H1 (cell line): ENCODE data around the gene NARS2. TPM values are rescaled to one million over a fixed set of nuclear protein-coding genes. Genes with fewer than 3 reads are reported as not detected.

Source experiments
- CTCF ChIA-PET: fragments of 300-600 bp; sonication (Branson Sonifier 250); formaldehyde crosslinking; loops from one replicate; lab custom pipeline; 2021; ENCODE audit not compliant: partially characterized antibody; lab: Charles Lee
- POLR2A ChIA-PET: fragments of 300-600 bp; sonication (Branson Sonifier 250); formaldehyde crosslinking; loops from one replicate; lab custom pipeline; 2021; ENCODE audit warnings: inconsistent platforms; ENCODE audit not compliant: partially characterized antibody; lab: Charles Lee
- DNase-seq, 2 experiments: peaks; one replicate each; pipeline versions ENCODE4 v3.0.0 to v3.0.0-alpha.2; 2010 to 2022; ENCODE audit warnings: low spot score in 2 of 2, low read depth in 1 of 2, mixed read lengths in 1 of 2
- FAIRE-seq: peaks from 2 replicates; lab custom pipeline; 2011; peaks lifted over from hg19 to GRCh38; lab: Jason Lieb, UNC
- H2AFZ ChIP-seq: 2 replicates; pipeline ENCODE4 v1.8.1; 2012; ENCODE audit warnings: low read length, inconsistent platforms
- H2AK5ac ChIP-seq: 2 replicates; pipeline ENCODE4 v1.6.1; 2013; ENCODE audit warnings: low read depth, low read length
- H2BK120ac ChIP-seq: replicated peaks from 2 replicates; pipeline ENCODE3; 2013; ENCODE audit warnings: low read depth, low read length, inconsistent platforms
- H2BK12ac ChIP-seq: 2 replicates; pipeline ENCODE4 v1.6.1; 2013; ENCODE audit warnings: low read depth, low read length
- H2BK15ac ChIP-seq: 2 replicates; pipeline ENCODE4 v1.6.1; 2013; ENCODE audit warnings: low read length
- H2BK20ac ChIP-seq: 2 replicates; pipeline ENCODE4 v1.6.1; 2013; ENCODE audit warnings: low read length
- H2BK5ac ChIP-seq: 2 replicates; pipeline ENCODE4 v1.6.1; 2013; ENCODE audit warnings: low read depth, low read length
- H3K14ac ChIP-seq: 2 replicates; pipeline ENCODE4 v1.6.1; 2013; ENCODE audit warnings: inconsistent platforms; ENCODE audit not compliant: insufficient read length
- H3K18ac ChIP-seq: 2 replicates; pipeline ENCODE4 v1.6.1; 2013; ENCODE audit warnings: low read length; ENCODE audit errors: extremely low read depth
- H3K23ac ChIP-seq: 2 replicates; pipeline ENCODE4 v1.6.1; 2013; ENCODE audit warnings: inconsistent platforms; ENCODE audit not compliant: insufficient read length
- H3K23me2 ChIP-seq: 2 replicates; pipeline ENCODE4 v1.6.1; 2013; ENCODE audit warnings: low read depth, low read length
- H3K27ac ChIP-seq: 2 replicates; pipeline ENCODE4 v1.6.1; 2011; ENCODE audit warnings: low read depth, low read length, inconsistent platforms
- H3K27me3 ChIP-seq, 4 experiments: replicated peaks in 1 of 4; 1 replicate in 1 of 4; 2 replicates in 3 of 4; pipeline versions ENCODE4 v1.6.1 to v1.8.1; 2011 to 2013; ENCODE audit warnings: low read length in 3 of 4, mild to moderate bottlenecking in 3 of 4, inconsistent platforms in 2 of 4, mixed read lengths in 2 of 4, moderate library complexity in 1 of 4; ENCODE audit not compliant: control insufficient read depth in 3 of 4, insufficient read depth in 3 of 4; ENCODE audit errors: extremely low read depth in 1 of 4
- H3K36me3 ChIP-seq, 4 experiments: 2 replicates each; pipeline versions ENCODE4 v1.6.1 to v1.8.1; 2011 to 2013; ENCODE audit warnings: mild to moderate bottlenecking in 4 of 4, low read length in 3 of 4, moderate library complexity in 2 of 4, control low read depth in 1 of 4, inconsistent platforms in 1 of 4; ENCODE audit not compliant: insufficient read depth in 4 of 4, control insufficient read depth in 2 of 4
- H3K4ac ChIP-seq: replicated peaks from 2 replicates; pipeline ENCODE3; 2013; ENCODE audit warnings: low read length, low read depth, mixed read lengths, inconsistent platforms; ENCODE audit not compliant: insufficient read length
- H3K4me1 ChIP-seq, 4 experiments: replicated peaks in 1 of 4; 1 replicate in 1 of 4; 2 replicates in 3 of 4; pipeline versions ENCODE4 v1.6.1 to v1.8.1; 2011 to 2013; ENCODE audit warnings: low read length in 3 of 4, inconsistent platforms in 2 of 4, mixed read lengths in 1 of 4; ENCODE audit not compliant: insufficient read depth in 4 of 4, control insufficient read depth in 3 of 4
- H3K4me2 ChIP-seq, 2 experiments: 2 replicates each; pipeline versions ENCODE4 v1.6.1 to v1.8.1; 2011 to 2013; ENCODE audit warnings: low read depth in 2 of 2, low read length in 2 of 2, control low read depth in 1 of 2, inconsistent platforms in 1 of 2, mild to moderate bottlenecking in 1 of 2; ENCODE audit not compliant: insufficient read depth in 1 of 2
- H3K4me3 ChIP-seq, 4 experiments: fragments of 200-600, 300-600 bp in 1 of 4; sonication (generic), shearing (Covaris generic), sonication (Bioruptor Twin) in 1 of 4; 2 replicates each; pipeline versions ENCODE4 v1.5.1 to v1.8.1; 2011 to 2016; ENCODE audit warnings: low read length in 4 of 4, low read depth in 3 of 4, control low read depth in 2 of 4, inconsistent platforms in 2 of 4, mild to moderate bottlenecking in 2 of 4, mixed read lengths in 1 of 4, moderate library complexity in 1 of 4; ENCODE audit not compliant: insufficient read depth in 2 of 4; ENCODE audit errors: extremely low read depth in 1 of 4
- H3K56ac ChIP-seq: replicated peaks from 2 replicates; pipeline ENCODE3; 2013; ENCODE audit warnings: low read depth, mild to moderate bottlenecking, mixed read lengths, low read length, inconsistent platforms; ENCODE audit not compliant: insufficient read length
- H3K79me1 ChIP-seq: 2 replicates; pipeline ENCODE4 v1.6.1; 2013; ENCODE audit warnings: low read depth, low read length, control low read depth
- H3K79me2 ChIP-seq, 2 experiments: 2 replicates each; pipeline versions ENCODE4 v1.6.1 to v1.8.1; 2012 to 2013; ENCODE audit warnings: low read length in 2 of 2, mild to moderate bottlenecking in 2 of 2, inconsistent platforms in 1 of 2; ENCODE audit not compliant: insufficient read depth in 2 of 2, control insufficient read depth in 1 of 2
- H3K9ac ChIP-seq, 4 experiments: replicated peaks in 1 of 4; 1 replicate in 1 of 4; 2 replicates in 3 of 4; pipeline versions ENCODE4 v1.6.1 to v1.8.1; 2011 to 2013; ENCODE audit warnings: low read depth in 3 of 4, low read length in 3 of 4, control low read depth in 2 of 4, mild to moderate bottlenecking in 2 of 4, moderate library complexity in 2 of 4, inconsistent platforms in 1 of 4; ENCODE audit errors: extremely low read depth in 1 of 4
- H3K9me3 ChIP-seq, 2 experiments: 2 replicates each; pipeline versions ENCODE4 v1.6.1 to v1.8.1; 2012 to 2013; ENCODE audit warnings: mild to moderate bottlenecking in 2 of 2, moderate library complexity in 2 of 2, control low read depth in 1 of 2, inconsistent platforms in 1 of 2, low read depth in 1 of 2, low read length in 1 of 2, mixed read lengths in 1 of 2; ENCODE audit not compliant: insufficient read depth in 2 of 2
- H4K20me1 ChIP-seq, 2 experiments: replicated peaks in 1 of 2; 2 replicates each; pipeline versions ENCODE3 to v1.8.1; 2011 to 2013; ENCODE audit warnings: inconsistent platforms in 2 of 2, low read length in 2 of 2, mild to moderate bottlenecking in 1 of 2; ENCODE audit not compliant: insufficient read depth in 2 of 2, control insufficient read depth in 1 of 2
- H4K5ac ChIP-seq: 2 replicates; pipeline ENCODE4 v1.6.1; 2013; ENCODE audit warnings: low read length, low read depth, mixed read lengths, inconsistent platforms; ENCODE audit not compliant: insufficient read length
- H4K8ac ChIP-seq: 2 replicates; pipeline ENCODE4 v1.8.0; 2013; ENCODE audit warnings: mild to moderate bottlenecking, moderate library complexity, low read length, inconsistent platforms; ENCODE audit not compliant: insufficient read depth; ENCODE audit errors: extremely low read depth
- H4K91ac ChIP-seq: replicated peaks from 2 replicates; pipeline ENCODE3; 2013; ENCODE audit warnings: low read length, mixed read lengths, inconsistent platforms; ENCODE audit not compliant: insufficient read length
- ASH2L ChIP-seq: fragments of 200-600, 300-600 bp; sonication (generic); IDR thresholded peaks from one replicate; pipeline ENCODE4 v1.7.1; 2017; ENCODE audit warnings: low read length
- CEBPB ChIP-seq: IDR thresholded peaks from 2 replicates; pipeline ENCODE4 v1.6.1; 2012; ENCODE audit warnings: low read depth, low read length
- CHD1 ChIP-seq: IDR thresholded peaks from 2 replicates; pipeline ENCODE4 v1.6.1; 2012; ENCODE audit warnings: low read depth, low read length, improper control_type of control experiment
- CHD2 ChIP-seq: IDR thresholded peaks from 2 replicates; pipeline ENCODE4 v1.6.1; 2012; ENCODE audit warnings: low read length, improper control_type of control experiment
- CTCF ChIP-seq, 3 experiments: IDR thresholded peaks; 1 replicate in 2 of 3; 2 replicates in 1 of 3; pipeline versions ENCODE4 v1.5.1 to v1.6.1; 2011; ENCODE audit warnings: low read length in 3 of 3, mild to moderate bottlenecking in 3 of 3, inconsistent platforms in 2 of 3, low read depth in 1 of 3, moderate library complexity in 1 of 3; ENCODE audit not compliant: insufficient read depth in 1 of 3; ENCODE audit errors: control extremely low read depth in 1 of 3
- HDAC2 ChIP-seq, 2 experiments: fragments of 300-600 bp in 1 of 2; sonication (generic) in 1 of 2; IDR thresholded peaks; 2 replicates each; pipeline ENCODE4 v1.6.1; 2011 to 2012; ENCODE audit warnings: low read depth in 2 of 2, low read length in 2 of 2, mild to moderate bottlenecking in 2 of 2, moderate library complexity in 2 of 2, borderline replicate concordance in 1 of 2, inconsistent platforms in 1 of 2
- POLR2AphosphoS5 ChIP-seq: IDR thresholded peaks from 2 replicates; pipeline ENCODE4 v1.6.1; 2011; ENCODE audit warnings: low read depth, low read length
- POU5F1 ChIP-seq: IDR thresholded peaks from 2 replicates; pipeline ENCODE4 v1.6.1; 2011; ENCODE audit warnings: low read depth, mild to moderate bottlenecking, low read length, moderate library complexity
- RAD21 ChIP-seq, 2 experiments: IDR thresholded peaks in 1 of 2; conservative IDR thresholded peaks in 1 of 2; 2 replicates each; pipeline ENCODE4 v1.6.1; 2011; ENCODE audit warnings: low read depth in 2 of 2, low read length in 2 of 2, improper control_type of control experiment in 1 of 2, inconsistent platforms in 1 of 2, mild to moderate bottlenecking in 1 of 2, moderate library complexity in 1 of 2
- RXRA ChIP-seq: IDR thresholded peaks from 2 replicates; pipeline ENCODE4 v1.6.1; 2011; ENCODE audit warnings: low read depth, mild to moderate bottlenecking, low read length, moderate library complexity; ENCODE audit not compliant: insufficient read depth
- SIN3A ChIP-seq, 2 experiments: IDR thresholded peaks in 1 of 2; conservative IDR thresholded peaks in 1 of 2; 2 replicates each; pipeline ENCODE4 v1.6.1; 2011 to 2012; ENCODE audit warnings: low read length in 2 of 2, improper control_type of control experiment in 1 of 2, low read depth in 1 of 2, mild to moderate bottlenecking in 1 of 2
- YY1 ChIP-seq: IDR thresholded peaks from 2 replicates; pipeline ENCODE4 v1.6.1; 2011; ENCODE audit warnings: low read depth, mild to moderate bottlenecking, low read length
- polyA plus RNA-seq, 7 experiments: library from polyadenylated mRNA; depleted of rRNA in 3 of 7; stranded (reverse) in 5 of 7; unstranded in 2 of 7; fragments of >200 nt in 5 of 7; fragments of 200-250 nt in 2 of 7; gene quantifications; 1 replicate in 5 of 7; 2 replicates in 1 of 7; 4 replicates in 1 of 7; pipeline versions ENCODE4 v1.2.1 to v1.2.3, GENCODE V29; 2011 to 2013; ENCODE audit warnings: missing spikeins in 2 of 7, mixed read lengths in 2 of 7
- total RNA-seq: library from RNA; stranded (reverse); fragmentation: NEBNext Ultra II Directional; extraction: Animal tissue kit (Norgen Biotek cat#: 25700); gene quantifications from 2 replicates; pipeline ENCODE4 v1.2.1, GENCODE V29; 2021

The NARS2 gene
- total and polyA plus RNA-seq, 2 of the 8 experiments (the other 6 are each of a cell fraction or from before 2014, with no cell fraction given) = 26.2 to 51.6 TPM

GRCh38 chr11:78474451-78474850 is 100.2 kb downstream of the NARS2 start:
- H3K14ac ChIP-seq = no peak overlapping the region
- no peak overlapping the region for H2BK5ac ChIP-seq
- H3K27me3 ChIP-seq = no peaks in the 10 kb centered on the region
- H3K23ac ChIP-seq = no peak overlapping the region
- no peaks in the 10 kb centered on the region for H3K23me2 ChIP-seq
- no peak overlapping the region for H2BK12ac ChIP-seq
- H2AK5ac ChIP-seq = no peak overlapping the region
- no peak overlapping the region for H4K8ac ChIP-seq
- no peak overlapping the region for H3K4me2 ChIP-seq
- H3K56ac ChIP-seq = no peak overlapping the region
- H3K79me2 ChIP-seq = no peaks in the 10 kb centered on the region
- H3K9ac ChIP-seq = no peak overlapping the region
- no peak overlapping the region for H2BK120ac ChIP-seq
- peaks cover 2 to 3% (median 3%) of the 10 kb centered on the region in 4 experiments; a peak in 5 of 8 replicates for H3K36me3 ChIP-seq
- H3K4me3 ChIP-seq = no peak overlapping the region
- no peak overlapping the region for H3K18ac ChIP-seq
- H3K4me1 ChIP-seq = no peaks in the 10 kb centered on the region
- H2AFZ ChIP-seq = no peak overlapping the region
- no peak overlapping the region for H4K91ac ChIP-seq
- FAIRE-seq (no peak), DNase-seq (no peak)
- no peak overlapping the region for H3K4ac ChIP-seq
- H4K20me1 ChIP-seq = no peaks in the 10 kb centered on the region
- no peak overlapping the region for H2BK20ac ChIP-seq
- H2BK15ac ChIP-seq = no peak overlapping the region
- no peak overlapping the region for H4K5ac ChIP-seq
- ChIA-PET POLR2A (no interaction called here), CTCF (no interaction called here)
- H3K27ac ChIP-seq = no peak overlapping the region
- H3K79me1 ChIP-seq = no peaks in the 10 kb centered on the region
- H3K9me3 ChIP-seq = no peaks in the 10 kb centered on the region
- TF ChIP-seq POLR2AphosphoS5 (no peak), RXRA (no peak), CHD2 (no peak), ASH2L (no peak), POU5F1 (no peak), RAD21 (IDR thresholded peaks at IDR 0.05 in 1 of 2, conservative IDR thresholded peaks at IDR 0.05 in 1 of 2; ENCODE audit: low read depth in 2 of 2, low read length in 2 of 2) (no peak), YY1 (no peak), CEBPB (no peak), CHD1 (no peak), SIN3A (conservative IDR thresholded peaks at IDR 0.05 in 1 of 2, IDR thresholded peaks at IDR 0.05 in 1 of 2; ENCODE audit: low read depth in 1 of 2, low read length in 2 of 2) (no peak), HDAC2 (IDR thresholded peaks at IDR 0.05; ENCODE audit: borderline replicate concordance in 1 of 2, low read depth in 2 of 2, low read length in 2 of 2) (no peak), CTCF (IDR thresholded peaks at IDR 0.05; ENCODE audit: control extremely low read depth in 1 of 3, insufficient read depth in 1 of 3, low read depth in 1 of 3, low read length in 3 of 3) (no peak)
